ENCODE results near the gene KRTAP5-3.

KRTAP5-3 gene

DNA sequence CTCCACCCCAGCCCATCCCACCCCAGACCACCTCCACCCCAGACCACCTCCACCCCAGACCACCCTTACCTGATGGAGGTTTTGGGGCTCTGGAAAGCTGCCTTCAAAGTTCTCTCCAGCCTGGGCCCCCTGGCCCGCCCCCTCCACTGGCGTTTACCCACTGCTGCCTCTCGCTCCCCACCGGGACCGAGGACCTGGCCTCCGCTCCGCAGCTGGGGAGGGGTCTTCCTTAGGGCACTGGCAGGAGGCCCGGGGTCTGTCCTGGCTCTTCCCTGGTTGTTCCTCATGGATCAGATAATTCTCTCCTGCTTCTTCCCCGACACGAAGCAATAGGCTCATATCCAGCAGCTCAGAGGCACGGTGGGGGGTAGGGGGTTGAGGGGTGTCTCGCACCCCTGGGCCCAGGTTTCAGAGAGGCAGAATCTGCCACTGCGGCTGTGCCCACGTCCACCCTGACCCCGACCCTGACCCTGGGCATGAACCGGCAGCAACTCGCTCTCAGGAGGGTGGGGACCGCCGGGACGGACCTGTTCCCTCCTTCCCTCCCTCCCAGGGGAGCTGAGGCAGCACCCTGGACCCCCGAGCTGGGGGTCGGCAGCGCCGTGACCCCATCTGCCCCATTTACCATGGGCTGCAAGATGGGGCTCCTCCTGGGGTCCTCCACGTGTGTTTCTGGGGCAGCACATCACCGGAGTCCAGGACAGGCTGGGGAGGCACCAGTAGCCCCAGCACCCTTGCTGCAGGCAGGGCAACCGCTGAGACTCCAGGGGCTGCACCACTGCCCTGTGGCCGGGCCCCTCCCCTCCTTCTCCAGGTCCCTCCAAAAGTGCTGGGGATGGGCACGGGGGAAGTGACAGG lies 34.3 kb upstream of the KRTAP5-3 start:
- no peak for DNase-seq

DNA sequence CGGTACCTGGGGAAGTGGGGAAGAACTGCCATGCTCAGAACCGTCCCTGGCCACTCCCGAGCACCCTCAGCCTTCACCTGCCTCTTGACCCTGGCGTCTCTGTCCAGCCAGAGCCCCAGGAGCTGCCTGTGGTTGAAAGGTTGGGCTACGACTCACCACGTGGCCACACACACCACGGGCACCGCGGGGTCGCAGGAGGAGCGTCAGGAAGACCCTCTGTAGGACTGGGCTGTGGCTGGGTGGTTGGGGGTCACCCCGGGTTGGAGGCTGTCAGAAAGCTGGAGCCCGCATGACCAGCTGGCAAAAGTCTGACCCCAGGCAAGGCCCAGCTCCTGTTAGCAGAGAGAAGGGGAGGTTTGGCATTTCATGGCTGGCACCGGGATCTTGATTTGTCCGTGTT lies 32.8 kb upstream of the KRTAP5-3 start:
- no peak for DNase-seq

DNA sequence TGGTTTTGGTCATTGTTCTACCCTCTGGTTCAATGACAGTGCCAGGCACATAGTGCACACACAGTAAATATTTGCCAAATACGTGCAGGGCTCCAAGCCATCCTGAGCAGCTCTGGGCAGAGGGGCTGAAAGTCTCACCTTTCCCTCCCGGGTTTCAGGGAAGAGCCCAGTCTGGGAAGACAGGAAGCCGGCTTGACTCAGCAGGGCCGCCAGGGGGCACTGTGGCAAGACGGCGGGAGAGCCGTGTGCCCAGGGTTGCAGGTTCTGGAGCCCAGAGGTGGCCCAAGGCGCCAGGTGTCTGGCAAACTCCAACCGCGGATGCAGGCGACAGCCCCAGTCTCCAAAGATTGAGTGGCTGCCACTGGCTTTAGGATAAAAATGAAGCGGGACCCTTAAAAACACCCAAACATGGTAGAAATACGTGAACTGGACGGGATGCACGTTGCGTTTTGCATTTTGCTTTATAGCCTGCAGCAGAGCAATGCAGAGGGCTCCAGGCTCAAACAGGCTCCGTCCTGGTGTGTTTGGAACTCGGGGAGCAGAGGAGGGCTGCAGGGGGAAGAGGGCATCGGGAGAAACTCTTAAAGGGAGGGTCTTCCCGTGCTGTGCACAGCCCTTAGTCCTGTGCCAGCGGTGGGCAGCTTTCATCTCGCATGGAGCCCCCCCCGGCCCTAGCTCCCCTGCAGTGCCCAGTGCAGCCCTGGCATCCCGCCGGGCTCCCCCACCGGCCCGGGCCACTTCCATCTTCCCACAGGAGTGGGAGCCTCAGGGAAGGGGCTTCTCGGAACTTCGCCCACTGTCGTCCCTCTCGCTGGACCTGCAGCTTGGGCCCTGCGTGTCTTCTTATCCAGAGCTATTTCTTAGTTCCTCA lies 32.0 kb upstream of the KRTAP5-3 start:
- DNase-seq = peak; percentile 25

DNA sequence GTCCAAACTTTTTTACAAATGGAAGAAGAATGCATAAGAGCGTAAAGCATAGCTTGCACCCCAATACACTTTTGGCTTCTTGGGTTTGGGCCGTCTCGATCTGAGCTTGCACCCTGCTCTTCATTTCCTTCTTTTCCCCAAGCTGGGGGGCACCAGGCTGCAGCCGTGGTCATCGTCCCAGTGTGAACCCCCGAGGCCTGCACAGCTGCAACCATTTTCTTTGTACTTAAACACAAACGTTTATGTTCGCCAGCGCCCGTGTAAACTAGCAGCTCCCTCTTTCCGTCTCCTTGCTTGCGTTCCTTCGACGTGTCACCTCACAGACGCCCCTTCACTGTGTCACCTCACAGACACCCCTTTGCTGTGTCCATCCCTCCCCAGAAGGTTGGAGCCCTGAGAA lies 31.4 kb upstream of the KRTAP5-3 start:
- no peak for DNase-seq

DNA sequence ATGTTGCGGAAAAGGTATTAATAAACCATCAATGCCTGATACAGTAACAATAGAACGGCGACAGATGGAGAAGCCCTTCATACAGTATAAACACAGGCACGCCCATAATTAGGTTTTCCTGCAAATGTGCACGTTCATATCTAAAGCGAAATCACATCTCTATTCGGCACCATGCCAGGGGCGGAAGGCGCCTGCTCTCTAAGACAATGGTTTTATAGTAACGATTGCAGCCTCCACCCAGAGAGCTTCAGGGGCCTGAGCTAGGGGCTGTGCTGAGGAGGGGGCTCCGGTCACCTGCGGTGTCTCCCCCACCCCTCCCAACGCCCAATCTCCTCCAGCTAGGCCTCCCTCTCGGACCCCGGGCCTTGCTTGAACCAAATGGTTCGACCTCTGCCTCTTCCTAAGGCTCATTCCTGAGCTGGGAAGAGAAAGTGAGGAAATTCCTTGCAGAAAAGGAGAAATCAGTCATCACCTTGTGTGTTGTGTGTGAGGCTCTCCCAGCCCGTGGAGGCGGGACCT lies 30.9 kb upstream of the KRTAP5-3 start:
- DNase-seq = no peak

DNA sequence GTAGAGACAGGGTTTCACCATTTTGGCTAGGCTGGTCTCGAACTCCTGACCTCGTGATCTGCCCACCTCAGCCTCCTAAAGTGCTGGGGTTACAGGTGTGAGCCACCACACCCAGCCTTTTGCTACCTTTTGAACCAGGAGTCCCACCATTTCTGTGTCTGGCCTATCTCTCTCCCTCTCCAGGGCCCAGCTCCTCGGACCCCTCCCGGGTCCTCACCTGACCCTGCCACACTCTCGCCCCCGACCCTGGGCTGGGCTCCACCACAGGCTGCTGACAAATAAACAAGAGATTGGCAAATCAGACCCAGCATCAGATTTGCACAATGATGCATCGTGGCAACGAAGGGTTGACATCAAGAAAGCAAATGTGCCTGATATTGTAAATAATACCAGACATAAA lies 30.1 kb upstream of the KRTAP5-3 start:
- no peak for DNase-seq

DNA sequence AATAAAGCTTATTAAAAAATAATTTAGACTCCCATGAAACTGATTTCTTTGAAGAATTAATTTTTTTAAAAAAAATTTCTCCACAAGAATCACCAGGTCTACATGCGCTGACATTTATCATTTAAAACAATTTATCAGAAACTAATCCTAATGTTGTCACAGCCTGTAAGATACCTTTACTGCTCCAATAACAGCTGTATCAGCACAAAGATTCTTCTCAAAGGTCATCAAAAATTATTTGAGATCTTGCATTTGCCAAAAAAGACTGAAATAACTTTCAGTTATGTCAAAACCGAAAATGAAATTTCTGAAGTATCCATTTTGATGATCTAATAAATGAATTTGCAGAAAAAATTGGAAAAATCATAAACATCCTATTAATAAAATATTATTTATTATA lies 29.4 kb upstream of the KRTAP5-3 start:
- DNase-seq = no peak

DNA sequence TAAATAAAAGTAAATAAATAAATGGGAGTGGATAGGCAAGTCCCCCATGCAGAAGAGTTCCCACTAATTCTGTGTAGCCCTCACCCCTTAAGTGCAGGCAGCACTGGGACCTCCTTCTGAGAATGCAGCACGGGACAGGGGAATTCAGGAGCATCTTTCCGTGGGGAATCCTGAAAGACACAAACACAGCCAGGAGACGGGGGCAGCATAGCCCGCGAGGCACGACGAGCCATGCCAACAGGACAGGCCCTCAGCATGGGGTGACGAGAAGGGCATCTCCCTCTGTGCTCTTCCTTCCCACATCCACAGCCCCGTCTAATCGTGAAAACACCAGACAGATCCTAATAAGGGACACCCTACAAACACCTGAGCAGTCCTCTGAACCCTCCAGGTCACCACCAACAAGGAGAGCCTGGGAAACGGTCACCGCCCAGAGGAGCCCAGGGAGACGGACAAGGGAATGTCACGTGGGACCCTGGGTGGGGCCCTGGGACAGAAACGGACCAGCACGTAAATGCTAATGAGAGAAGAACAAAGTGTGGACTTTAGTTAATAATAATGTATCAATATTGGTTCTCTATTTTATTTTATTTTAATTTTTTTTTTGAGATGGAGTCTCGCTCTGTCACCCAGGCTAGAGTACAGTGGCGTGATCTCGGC lies 28.2 kb upstream of the KRTAP5-3 start:
- DNase-seq = no peak

DNA sequence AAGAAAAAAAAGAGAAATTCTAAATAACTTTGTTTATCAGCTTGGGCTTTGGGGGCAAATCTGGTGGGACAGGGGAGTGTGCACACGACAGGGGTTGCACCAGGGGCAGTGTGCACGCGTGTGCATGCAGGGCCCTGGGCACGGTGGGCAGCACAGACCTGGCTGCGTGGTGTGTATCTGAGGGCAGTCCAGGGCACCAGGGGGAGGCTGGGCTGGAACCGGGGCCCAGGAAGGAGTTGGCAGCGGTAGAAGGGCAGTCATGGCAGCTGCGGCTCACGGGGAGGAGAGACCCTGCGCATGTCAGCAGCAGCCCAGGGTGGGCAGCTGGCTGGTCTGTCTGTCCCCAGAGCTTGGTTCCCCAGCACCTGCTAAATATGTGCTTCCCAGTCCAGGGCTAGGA lies 25.6 kb upstream of the KRTAP5-3 start:
- DNase-seq = no peak

DNA sequence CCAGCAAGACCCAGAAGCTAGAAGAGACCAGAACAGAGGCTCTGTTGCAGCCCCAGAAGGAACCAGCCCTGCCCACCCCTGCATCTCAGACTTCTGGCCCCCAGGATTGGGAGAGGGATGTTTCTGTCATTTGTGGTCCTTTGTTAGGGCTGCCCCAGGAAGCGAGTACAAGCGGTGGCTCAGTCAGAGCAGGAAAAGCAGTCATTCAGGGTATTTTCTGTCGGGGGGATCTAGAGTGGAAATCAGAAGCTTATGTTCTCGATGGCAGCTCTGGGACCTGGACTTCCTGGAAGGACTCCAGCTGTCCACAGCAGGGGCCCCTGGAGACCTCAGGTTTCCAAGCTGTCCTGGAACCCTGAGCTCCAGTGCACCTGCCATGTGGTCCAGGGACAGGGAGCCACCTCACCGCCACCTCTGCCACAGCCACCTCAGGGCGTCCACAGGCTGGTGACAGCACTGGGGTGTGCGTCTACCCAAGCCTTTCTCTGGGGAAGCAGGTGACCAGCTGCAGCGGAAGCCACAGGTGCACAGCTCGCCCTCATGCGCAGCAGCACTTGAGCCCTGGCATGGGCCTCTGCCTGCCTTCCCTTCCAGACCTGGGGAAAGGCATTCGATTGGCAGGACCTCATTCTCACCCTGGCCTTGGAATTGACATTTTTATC lies 23.9 kb upstream of the KRTAP5-3 start:
- no peak for DNase-seq

DNA sequence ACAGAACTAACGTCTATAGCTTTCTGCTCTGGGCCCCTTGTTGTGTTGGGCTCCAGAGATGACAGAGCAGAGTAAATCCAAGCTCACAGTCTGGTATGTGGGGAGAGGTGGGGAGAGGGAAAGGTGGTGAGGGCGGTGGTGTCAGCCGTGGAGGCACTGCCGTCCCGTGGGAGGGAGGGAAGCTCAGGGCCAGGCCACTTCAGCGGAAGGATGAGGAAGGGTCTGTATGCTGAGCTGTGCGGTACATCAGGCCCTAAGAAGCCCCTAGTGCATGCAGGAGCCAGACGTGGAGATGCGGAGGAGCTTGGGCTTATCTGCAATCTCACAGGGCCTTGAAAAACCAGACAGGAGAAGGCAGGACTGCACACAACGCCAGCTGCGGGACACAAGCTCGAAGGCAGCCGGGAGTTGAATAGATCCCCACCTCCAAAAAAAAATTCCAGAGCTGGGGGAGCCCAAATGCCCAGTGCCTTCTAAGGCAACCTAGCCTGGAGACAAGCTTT lies 22.9 kb upstream of the KRTAP5-3 start:
- no peak for DNase-seq

DNA sequence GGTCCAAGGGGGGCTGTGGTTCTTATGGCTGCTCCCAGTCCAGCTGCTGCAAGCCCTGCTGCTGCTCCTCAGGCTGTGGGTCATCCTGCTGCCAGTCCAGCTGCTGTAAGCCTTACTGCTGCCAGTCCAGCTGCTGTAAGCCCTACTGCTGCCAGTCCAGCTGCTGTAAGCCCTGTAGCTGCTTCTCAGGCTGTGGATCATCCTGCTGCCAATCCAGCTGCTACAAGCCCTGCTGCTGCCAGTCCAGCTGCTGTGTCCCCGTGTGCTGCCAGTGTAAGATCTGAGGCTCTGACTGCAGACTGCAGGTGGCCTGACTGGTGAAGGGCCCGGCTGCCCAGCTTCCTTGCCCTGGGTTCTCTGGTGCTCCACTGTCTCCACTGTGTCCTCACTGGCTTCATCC lies 22.0 kb upstream of the KRTAP5-3 start:
- DNase-seq = no peak

DNA sequence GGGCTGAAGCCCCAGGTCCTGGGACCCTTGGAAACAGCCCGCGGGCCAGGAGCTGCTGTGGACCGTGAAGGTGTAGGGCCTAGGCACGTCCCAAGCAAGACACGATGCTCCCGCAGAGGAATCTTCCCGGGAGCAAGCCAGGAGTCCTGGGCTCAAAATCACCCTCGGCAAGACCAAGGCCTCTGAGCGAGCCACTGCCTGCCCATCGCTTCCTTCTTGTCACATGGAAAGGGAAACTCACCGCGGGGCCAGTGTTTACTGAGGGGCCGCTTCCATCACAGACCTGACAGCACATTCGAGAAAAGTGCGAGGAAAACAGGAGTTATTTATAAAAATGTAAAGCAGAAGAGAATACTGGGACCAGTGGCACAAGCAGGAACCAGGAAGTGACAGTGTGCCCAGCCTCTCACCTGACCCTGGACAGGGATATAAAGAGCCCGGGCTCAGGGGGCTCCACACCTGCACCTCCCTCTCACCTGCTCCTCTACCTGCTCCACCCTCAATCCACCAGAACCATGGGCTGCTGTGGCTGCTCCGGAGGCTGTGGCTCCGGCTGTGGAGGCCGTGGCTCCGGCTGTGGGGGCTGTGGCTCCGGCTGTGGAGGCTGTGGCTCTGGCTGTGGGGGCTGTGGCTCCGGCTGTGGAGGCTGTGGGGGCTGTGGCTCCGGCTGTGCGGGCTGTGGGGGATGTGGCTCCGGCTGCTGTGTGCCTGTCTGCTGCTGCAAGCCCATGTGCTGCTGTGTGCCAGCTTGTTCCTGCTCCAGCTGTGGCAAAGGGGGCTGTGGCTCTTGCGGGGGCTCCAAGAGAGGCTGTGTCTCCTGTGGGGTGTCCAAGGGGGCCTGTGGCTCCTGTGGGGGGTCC lies 21.3 kb upstream of the KRTAP5-3 start, which contains the start of gene KRTAP5-5:
Gene KRTAP5-5 (plus strand): TSS at position 450 of the 860 bp plus-strand sequence. CDS start 66 bp downstream, at position 516.
- no peak for DNase-seq

DNA sequence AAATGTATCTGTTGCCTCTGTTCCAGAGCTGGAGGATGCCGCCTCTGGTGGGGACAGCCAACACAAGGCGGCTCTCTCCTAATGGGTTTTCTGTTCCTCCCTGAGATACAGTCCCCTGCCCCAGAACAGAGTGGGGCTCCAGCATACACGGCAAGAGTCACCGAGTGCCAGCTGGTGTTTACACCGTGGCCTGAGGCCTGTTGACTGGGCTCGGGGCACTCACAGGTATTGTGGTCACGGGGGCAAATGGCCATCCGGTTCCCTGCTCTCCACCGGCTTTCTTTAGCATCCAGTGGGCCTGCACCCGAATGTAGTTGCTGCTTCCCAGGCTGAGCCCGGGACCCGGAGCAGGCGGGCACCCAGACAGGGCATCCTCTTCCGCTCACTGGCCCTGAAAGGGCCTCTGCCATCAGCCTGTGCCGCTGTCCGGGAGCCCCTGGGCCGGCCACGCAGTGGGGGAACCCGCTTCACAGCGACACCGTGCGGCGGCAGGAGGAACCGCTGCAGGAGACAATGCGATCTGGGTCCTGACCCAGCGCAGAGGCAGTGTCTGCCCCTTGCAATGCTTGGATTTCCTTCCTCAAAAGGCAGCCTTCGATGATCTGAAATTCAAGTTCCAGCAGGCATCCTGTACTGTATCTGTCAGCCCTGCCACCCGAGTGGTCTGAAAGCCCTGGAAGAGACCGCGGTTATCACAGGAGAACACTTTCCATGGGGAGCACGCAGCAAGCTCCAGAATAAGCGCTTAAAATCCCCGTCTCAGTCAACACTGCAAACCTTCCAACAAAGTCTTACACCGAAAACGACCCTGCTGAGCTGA lies 20.5 kb upstream of the KRTAP5-3 start:
- peak; percentile 65 for DNase-seq

DNA sequence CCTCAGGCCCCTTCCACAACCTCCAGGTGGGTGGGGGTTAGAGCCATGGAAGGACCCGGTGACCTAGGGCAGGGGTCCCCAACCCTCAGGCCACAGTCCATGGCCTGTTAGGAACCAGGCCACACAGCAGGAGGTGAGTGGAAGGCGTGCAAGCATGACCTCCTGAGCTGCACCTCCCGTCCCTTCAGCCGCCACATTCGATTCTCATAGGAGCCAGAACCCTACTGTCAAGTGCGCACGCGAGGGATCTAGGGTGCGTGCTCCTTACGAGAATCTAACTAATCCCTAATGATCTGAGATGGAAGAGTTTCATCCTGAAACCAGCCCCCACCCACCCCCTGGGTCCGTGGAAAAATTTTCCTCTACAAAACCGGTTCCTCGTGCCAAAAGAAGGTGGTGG lies 17.3 kb upstream of the KRTAP5-3 start:
- no peak for DNase-seq

DNA sequence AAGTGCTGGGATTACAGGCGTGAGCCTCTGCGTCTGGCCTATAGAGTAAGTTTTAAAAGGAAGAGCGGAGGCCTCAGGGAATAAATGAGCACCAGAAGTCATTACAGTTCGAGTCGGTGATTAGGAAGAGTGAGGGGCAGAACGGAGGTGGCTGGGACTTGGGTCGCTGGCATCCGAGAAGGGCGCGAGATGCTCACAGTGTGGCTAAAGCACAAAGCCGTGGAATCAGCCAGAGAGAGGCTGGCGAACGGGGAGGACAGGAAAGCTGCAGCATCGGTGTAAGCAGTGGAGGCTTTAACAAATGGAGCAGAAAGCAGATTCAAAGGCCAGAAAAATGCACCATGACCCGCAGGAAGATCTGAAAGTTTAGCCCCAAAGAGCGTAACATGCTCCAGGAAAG lies 16.4 kb upstream of the KRTAP5-3 start:
- DNase-seq = no peak

DNA sequence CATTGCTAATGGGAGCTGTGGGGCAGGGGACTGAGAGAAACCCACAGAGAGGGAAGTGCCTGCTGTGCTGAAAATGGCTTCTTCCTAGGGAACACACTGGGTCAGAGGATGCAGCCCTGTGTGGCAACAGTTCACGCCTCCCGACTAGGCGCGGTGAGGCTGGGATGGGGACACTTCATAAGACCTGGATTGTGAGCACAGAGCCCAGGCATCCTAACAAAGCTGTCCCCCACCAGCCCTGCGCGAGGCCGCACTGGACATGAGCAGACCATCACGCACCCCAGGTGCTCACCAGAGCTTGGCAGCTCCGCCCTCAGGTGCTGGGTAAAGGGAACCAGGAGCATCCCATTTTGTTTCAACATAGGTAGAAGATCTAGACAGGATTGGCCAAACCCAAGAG lies 15.5 kb upstream of the KRTAP5-3 start:
- no peak for DNase-seq

DNA sequence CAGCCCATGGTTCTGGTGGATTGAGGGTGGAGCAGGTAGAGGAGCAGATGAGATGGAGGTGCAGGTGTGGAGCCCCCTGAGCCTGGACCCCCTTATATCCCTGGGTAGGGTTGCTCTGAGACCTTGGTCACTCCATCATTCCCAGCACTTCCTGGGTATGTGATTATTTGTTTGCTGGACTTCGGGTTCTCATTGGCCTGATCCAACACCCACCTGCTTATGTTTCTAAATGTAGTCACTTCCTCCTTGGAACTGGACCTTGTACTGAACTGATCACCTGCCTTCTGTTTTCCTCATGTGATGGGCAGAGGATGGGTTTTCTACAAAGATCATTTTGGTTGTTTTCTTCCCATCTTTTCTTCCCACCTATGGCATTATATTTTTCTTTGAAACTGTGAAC lies 13.8 kb upstream of the KRTAP5-3 start, which contains the start of gene KRTAP5-4:
Gene KRTAP5-4 (minus strand): TSS at position 53 of the 400 bp plus-strand sequence. CDS start 45 bp downstream, at position 8.
- DNase-seq = no peak

DNA sequence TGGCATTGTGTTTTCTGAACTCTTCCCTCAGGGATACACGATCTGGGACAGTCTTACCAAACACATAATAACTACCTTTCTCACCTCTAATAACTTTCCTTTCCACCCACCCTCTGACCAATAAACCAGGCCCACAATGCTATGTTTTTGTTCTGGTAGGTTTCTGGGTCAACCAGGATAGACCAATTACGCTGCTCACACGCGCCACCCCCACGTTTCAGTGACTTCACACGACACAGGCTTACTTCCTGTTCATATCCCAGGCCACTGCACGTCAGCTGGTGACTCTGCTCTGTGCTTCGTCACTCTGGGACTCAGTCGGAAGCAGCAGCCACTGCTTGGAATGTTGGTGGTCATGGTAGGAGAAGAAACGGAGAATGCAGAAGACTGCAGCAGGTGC lies 11.2 kb upstream of the KRTAP5-3 start:
- DNase-seq = peak; percentile 44

DNA sequence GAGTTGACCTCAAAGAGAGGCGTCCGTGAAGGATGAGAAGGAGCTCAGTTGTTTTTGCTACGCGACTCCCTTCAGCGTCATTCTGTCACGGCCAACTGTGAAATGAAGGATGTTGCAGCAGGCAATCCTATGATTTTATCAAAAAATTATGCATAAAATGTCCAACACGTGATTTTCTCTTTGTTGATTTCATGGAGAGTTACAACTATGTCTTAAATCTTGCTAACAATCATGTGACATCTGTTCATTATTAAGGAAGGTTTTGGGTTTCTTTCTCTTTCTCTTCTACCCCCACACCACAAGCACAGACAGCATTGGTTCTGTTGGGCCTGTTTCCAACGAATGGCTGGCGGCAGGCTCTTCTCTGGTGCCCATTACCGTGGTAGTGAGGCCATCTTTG lies 10.0 kb upstream of the KRTAP5-3 start:
- no peak for DNase-seq
